Karpas-422 (cell line): ENCODE results near the gene AFTPH. TPM values are rescaled to one million over a fixed set of nuclear protein-coding genes. Genes with fewer than 3 reads are reported as not detected.
"Not testable (repeated sequence)": the region's sequence is repeated elsewhere in the genome, so short reads cannot be mapped to it uniquely, and the experiment has no call there.

Experiments
- DNase-seq: peaks from one replicate; pipeline ENCODE4 v3.0.0-alpha.2; 2015
- H2AFZ ChIP-seq: fragments of 200-600 bp; sonication (generic); 2 replicates; pipeline ENCODE4 v1.6.1; 2014; ENCODE audit warnings: antibody characterized with exemption, low read length, mixed read lengths
- H3K27ac ChIP-seq: fragments of 200-600 bp; sonication (generic); 2 replicates; pipeline ENCODE4 v1.5.1; 2014; ENCODE audit warnings: mild to moderate bottlenecking, low read length, moderate library complexity
- H3K27me3 ChIP-seq: fragments of 200-600 bp; sonication (generic); 2 replicates; pipeline ENCODE4 v1.6.1; 2014; ENCODE audit warnings: low read length, mixed read lengths
- H3K36me3 ChIP-seq: fragments of 200-600 bp; sonication (generic); 2 replicates; pipeline ENCODE4 v1.6.1; 2014; ENCODE audit warnings: low read length, mixed read lengths; ENCODE audit not compliant: insufficient read depth
- H3K4me1 ChIP-seq: fragments of 200-600 bp; sonication (generic); 2 replicates; pipeline ENCODE4 v1.6.1; 2014; ENCODE audit warnings: mild to moderate bottlenecking, low read length, mixed read lengths
- H3K4me2 ChIP-seq: fragments of 200-600 bp; sonication (generic); 2 replicates; pipeline ENCODE4 v1.6.1; 2014; ENCODE audit warnings: low read length, low read depth, mild to moderate bottlenecking; ENCODE audit not compliant: poor library complexity, severe bottlenecking
- H3K4me3 ChIP-seq: fragments of 200-600 bp; sonication (generic); 2 replicates; pipeline ENCODE4 v1.5.1; 2014; ENCODE audit warnings: mild to moderate bottlenecking, antibody characterized with exemption, low read length, mixed read lengths
- H3K79me2 ChIP-seq: fragments of 200-600 bp; sonication (generic); 2 replicates; pipeline ENCODE4 v1.6.1; 2014; ENCODE audit warnings: mild to moderate bottlenecking, low read length, mixed read lengths
- H3K9ac ChIP-seq: fragments of 200-600 bp; sonication (generic); 2 replicates; pipeline ENCODE4 v1.6.0; 2014; ENCODE audit warnings: low read length
- H3K9me2 ChIP-seq: fragments of 200-600 bp; sonication (generic), shearing (Covaris generic); replicated peaks from 2 replicates; pipeline ENCODE4 v1.6.0; 2014; ENCODE audit warnings: mild to moderate bottlenecking, low read length, moderate library complexity; ENCODE audit not compliant: insufficient read depth
- H3K9me3 ChIP-seq: fragments of 300-700, 200-600 bp; sonication (generic); 2 replicates; pipeline ENCODE4 v1.6.1; 2014; ENCODE audit warnings: low read length, mixed read lengths
- H4K20me1 ChIP-seq: fragments of 200-600 bp; sonication (generic); 2 replicates; pipeline ENCODE4 v1.6.1; 2014; ENCODE audit warnings: mild to moderate bottlenecking, antibody characterized with exemption, low read length, low read depth; ENCODE audit not compliant: insufficient read depth
- total RNA-seq: library from RNA; depleted of rRNA; stranded (reverse); fragments of >200 nt; shearing (Covaris generic); gene quantifications from 2 replicates; pipeline ENCODE4 v1.2.3, GENCODE V29; 2014; ENCODE audit warnings: low replicate concordance

The AFTPH gene
- total RNA-seq, 1 experiment from 2014 or later, result 124 TPM

- H3K27me3 ChIP-seq, result no peaks in the 10 kb centered on the region
- no peaks in the 10 kb centered on the region for H3K9me3 ChIP-seq
- peak; percentile 78 for DNase-seq
- H3K9me2 ChIP-seq, result no peaks in the 10 kb centered on the region
- H4K20me1 ChIP-seq, result peaks cover 15% of the 10 kb centered on the region; the same call in 1 of the 2 replicates
- peak overlapping the region; percentile 82 for H3K4me2 ChIP-seq
- H3K79me2 ChIP-seq, result peaks cover 67% of the 10 kb centered on the region
- peak overlapping the region; percentile 81 for H3K4me3 ChIP-seq
- peaks cover 17% of the 10 kb centered on the region for H3K36me3 ChIP-seq
- peak overlapping the region; percentile 84 for H3K9ac ChIP-seq
- H3K4me1 ChIP-seq, result peaks cover 43% of the 10 kb centered on the region
- H3K27ac ChIP-seq, result peak overlapping the region; percentile 94
- H2AFZ ChIP-seq, result no peak overlapping the region; the same call in 1 of the 2 replicates
Observed at GRCh38 chr2:64524604-64525316, 632 bp downstream of the AFTPH start.

DNA sequence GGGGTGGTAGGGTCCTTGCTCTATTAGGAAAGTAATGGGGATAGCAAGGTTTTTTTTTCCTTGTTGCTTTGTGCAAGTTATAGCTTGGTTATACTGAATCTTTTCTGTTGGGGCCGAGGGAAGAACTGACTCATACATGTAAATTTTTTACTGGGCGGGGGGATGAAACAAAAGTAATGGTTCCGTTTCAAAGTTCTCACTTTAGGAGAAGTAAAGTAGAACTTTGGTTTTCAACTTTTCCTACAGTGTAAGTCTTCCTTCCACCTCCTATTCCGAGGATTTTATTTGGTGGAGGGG, 1.1 kb downstream of the AFTPH start:
- Histone ChIP-seq H2AFZ (no peak overlapping the region), H3K27ac (peak overlapping the region; percentile 94), H3K9me3 (no peaks in the 10 kb centered on the region), H3K4me3 (peak overlapping the region; percentile 81), H3K27me3 (no peaks in the 10 kb centered on the region), H4K20me1 (peaks cover 15% of the 10 kb centered on the region; the same call in 1 of the 2 replicates), H3K4me1 (peaks cover 45% of the 10 kb centered on the region), H3K79me2 (peaks cover 72% of the 10 kb centered on the region), H3K36me3 (peaks cover 19% of the 10 kb centered on the region), H3K9ac (peak overlapping the region; percentile 84), H3K4me2 (peak overlapping the region; percentile 82), H3K9me2 (no peaks in the 10 kb centered on the region)
- peak; percentile 94 for DNase-seq

DNA sequence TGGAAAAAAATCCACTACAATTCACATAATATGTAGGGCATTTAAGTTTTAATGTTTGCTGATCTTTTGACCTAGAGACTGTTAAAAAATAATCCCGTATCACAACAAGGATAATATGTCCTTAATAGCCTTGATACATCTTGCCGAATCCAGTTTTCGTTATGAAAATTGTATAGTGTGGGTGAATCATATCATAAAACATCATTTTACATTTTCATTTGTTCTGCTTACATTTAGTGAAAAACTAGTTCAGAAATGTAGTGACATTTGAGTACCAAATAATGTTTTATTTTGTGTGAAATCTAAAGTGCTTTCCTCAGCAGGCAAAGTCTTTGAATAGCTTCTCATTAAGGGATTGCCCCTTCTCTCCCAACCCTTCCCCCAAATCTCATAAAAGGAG, 1.9 kb downstream of the AFTPH start:
- Histone ChIP-seq H3K4me1 (peaks cover 51% of the 10 kb centered on the region), H3K36me3 (peaks cover 21% of the 10 kb centered on the region), H3K4me2 (peak overlapping the region; percentile 82), H3K4me3 (peak overlapping the region; percentile 81), H4K20me1 (peaks cover 15% of the 10 kb centered on the region; the same call in 1 of the 2 replicates), H3K9ac (peak overlapping the region; percentile 84), H3K9me3 (no peaks in the 10 kb centered on the region), H3K9me2 (no peaks in the 10 kb centered on the region), H2AFZ (no peak overlapping the region), H3K79me2 (peaks cover 80% of the 10 kb centered on the region), H3K27me3 (no peaks in the 10 kb centered on the region), H3K27ac (peak overlapping the region; percentile 94)
- peak; percentile 64 for DNase-seq

DNA sequence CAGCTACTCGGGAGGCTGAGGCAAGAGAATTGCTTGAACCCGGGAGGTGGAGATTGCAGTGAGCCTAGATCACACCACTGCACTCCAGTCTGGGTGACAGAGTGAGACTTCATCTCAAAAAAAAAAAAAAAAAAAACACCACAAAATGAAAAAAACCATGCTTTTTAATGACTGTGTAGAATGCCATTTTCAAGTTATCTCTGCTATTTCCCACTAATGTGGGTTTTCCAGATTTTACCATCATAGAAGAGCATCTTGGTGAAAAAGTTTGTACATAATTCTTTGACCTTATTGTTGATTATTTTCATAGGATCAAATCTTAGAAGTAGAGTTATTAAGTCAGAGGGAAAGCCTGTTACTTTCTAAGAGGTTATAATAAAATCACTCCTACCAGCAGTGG, 6.8 kb downstream of the AFTPH start:
- H3K27ac ChIP-seq, result peak overlapping the region; percentile 52
- not testable (repeated sequence) for H4K20me1 ChIP-seq

DNA sequence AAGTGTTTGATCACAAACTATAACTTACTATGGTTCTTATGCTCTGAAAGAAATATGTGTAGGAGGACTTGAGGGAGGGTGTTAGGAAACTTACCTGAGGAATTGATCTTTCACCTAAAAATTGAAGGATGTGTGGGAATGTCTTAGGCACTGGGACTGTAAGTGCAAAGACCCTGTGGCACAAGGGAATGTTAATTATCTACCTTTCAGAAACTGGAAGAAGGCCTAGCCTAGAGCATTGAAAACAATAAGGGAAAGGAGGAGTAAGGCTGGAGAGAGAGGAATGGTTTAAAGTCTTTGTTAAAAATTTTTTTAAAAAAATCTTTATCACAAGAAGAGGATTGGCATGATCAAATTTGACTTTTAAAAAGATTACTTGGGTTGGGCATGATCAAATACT, 7.9 kb downstream of the AFTPH start:
- H2AFZ ChIP-seq, result no peak overlapping the region
- no peaks in the 10 kb centered on the region for H3K9me2 ChIP-seq
- H3K9ac ChIP-seq, result no peak overlapping the region
- no peak overlapping the region for H3K4me3 ChIP-seq
- H3K4me2 ChIP-seq, result peak overlapping the region; percentile 55
- peaks cover 21% of the 10 kb centered on the region for H3K36me3 ChIP-seq
- H3K27ac ChIP-seq, result peak overlapping the region; percentile 66
- no peaks in the 10 kb centered on the region for H3K27me3 ChIP-seq
- peaks cover 85% of the 10 kb centered on the region for H3K4me1 ChIP-seq
- no peaks in the 10 kb centered on the region; the same call in 1 of the 2 replicates for H4K20me1 ChIP-seq
- no peaks in the 10 kb centered on the region for H3K9me3 ChIP-seq
- DNase-seq, result no peak
- H3K79me2 ChIP-seq, result peaks cover 100% of the 10 kb centered on the region

More for the DNA sequence above, 6.8 kb downstream of the AFTPH start:
- Histone ChIP-seq H3K4me2 (peak overlapping the region; percentile 11), H3K36me3 (peaks cover 21% of the 10 kb centered on the region), H3K4me1 (peaks cover 86% of the 10 kb centered on the region), H3K79me2 (peaks cover 100% of the 10 kb centered on the region)
- H2AFZ ChIP-seq, H3K9ac ChIP-seq, H3K4me3 ChIP-seq, H3K9me3 ChIP-seq, H3K9me2 ChIP-seq, DNase-seq, H3K27me3 ChIP-seq: not testable (repeated sequence)

- H3K4me3 ChIP-seq, result no peak overlapping the region
- peaks cover 100% of the 10 kb centered on the region for H3K79me2 ChIP-seq
- DNase-seq, result no peak
- peak overlapping the region; percentile 66 for H3K27ac ChIP-seq
- no peaks in the 10 kb centered on the region for H3K9me3 ChIP-seq
- no peaks in the 10 kb centered on the region for H3K27me3 ChIP-seq
- peak overlapping the region; percentile 55 for H3K4me2 ChIP-seq
- H3K9ac ChIP-seq, result peak overlapping the region; percentile 12; the same call in 1 of the 2 replicates
- H3K36me3 ChIP-seq, result peaks cover 12% of the 10 kb centered on the region; the same call in 1 of the 2 replicates
- no peak overlapping the region for H2AFZ ChIP-seq
- peaks cover 86% of the 10 kb centered on the region for H3K4me1 ChIP-seq
- no peaks in the 10 kb centered on the region for H3K9me2 ChIP-seq
- H4K20me1 ChIP-seq, result no peaks in the 10 kb centered on the region
Observed at GRCh38 chr2:64533882-64534281, 9.8 kb downstream of the AFTPH start.

- H3K79me2 ChIP-seq, result peaks cover 100% of the 10 kb centered on the region
- DNase-seq, result peak; percentile 70
- no peaks in the 10 kb centered on the region for H4K20me1 ChIP-seq
Observed at GRCh38 chr2:64534363-64534762, 10.2 kb downstream of the AFTPH start.

DNA sequence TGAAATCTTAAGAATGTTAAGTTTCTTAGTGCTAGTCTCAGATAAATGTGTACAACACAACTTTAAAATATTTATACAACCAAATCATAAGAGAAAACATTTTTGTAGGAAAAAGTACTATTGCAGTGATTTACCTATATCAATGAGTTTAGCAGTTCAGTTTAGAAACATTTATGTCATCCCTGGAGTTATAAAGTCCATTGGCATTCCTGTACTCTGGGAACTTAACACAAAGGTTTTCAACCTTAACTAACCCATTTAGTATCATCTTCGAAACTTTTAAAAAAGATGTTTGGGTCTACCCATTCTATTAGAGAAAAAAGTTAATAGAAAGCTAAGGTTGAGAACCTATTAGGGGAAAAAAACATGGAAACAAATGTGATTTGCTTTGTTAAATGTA, 10.9 kb downstream of the AFTPH start:
- Histone ChIP-seq H3K79me2 (peaks cover 100% of the 10 kb centered on the region), H3K4me3 (no peak overlapping the region), H3K27ac (peak overlapping the region; percentile 66)

More at GRCh38 chr2:64534363-64534762, 10.2 kb downstream of the AFTPH start:
- peak overlapping the region; percentile 55 for H3K4me2 ChIP-seq
- H2AFZ ChIP-seq, result no peak overlapping the region
- H3K36me3 ChIP-seq, result peaks cover 7% of the 10 kb centered on the region; the same call in 1 of the 2 replicates
- H3K4me3 ChIP-seq, result no peak overlapping the region
- H3K9ac ChIP-seq, result no peak overlapping the region
- no peaks in the 10 kb centered on the region for H3K27me3 ChIP-seq
- no peaks in the 10 kb centered on the region for H3K9me2 ChIP-seq
- H3K4me1 ChIP-seq, result peaks cover 87% of the 10 kb centered on the region
- peak overlapping the region; percentile 66 for H3K27ac ChIP-seq
- no peaks in the 10 kb centered on the region for H3K9me3 ChIP-seq

More for the DNA sequence above, 10.9 kb downstream of the AFTPH start:
- Histone ChIP-seq H3K27me3 (no peaks in the 10 kb centered on the region), H3K9me2 (no peaks in the 10 kb centered on the region), H4K20me1 (no peaks in the 10 kb centered on the region), H3K9me3 (no peaks in the 10 kb centered on the region), H3K9ac (no peak overlapping the region), H3K4me1 (peaks cover 93% of the 10 kb centered on the region), H3K4me2 (peak overlapping the region; percentile 55), H2AFZ (no peak overlapping the region), H3K36me3 (peaks cover 7% of the 10 kb centered on the region; the same call in 1 of the 2 replicates)
- no peak for DNase-seq
